ENCODE measurements around the gene ZNF454. TPM values are rescaled to one million over a fixed set of nuclear protein-coding genes. Genes with fewer than 3 reads are reported as not detected.

Gene ZNF454
- total and polyA plus RNA-seq, 4 donors = 0.85 to 5.6 (median 2.2) TPM

GRCh38 chr5:178992291-178992895 is 51.4 kb downstream of the ZNF454 start:
- TF ChIP-seq CTCF (IDR thresholded peaks at IDR 0.05; ENCODE audit: control extremely low read depth, extremely low read depth) = no peak
- H3K4me1 ChIP-seq (ENCODE audit: control insufficient read depth in 5 of 5, insufficient read depth in 5 of 5, low read length in 5 of 5) = peaks cover 0 to 5% (median 0%) of the 10 kb centered on the region in 5 donors
- ATAC-seq (ENCODE audit: insufficient read depth, low FRiP score) (no peak), DNase-seq (no peak)
- peaks cover 0 to 48% (median 5%) of the 10 kb centered on the region in 4 donors for H3K9me3 ChIP-seq (ENCODE audit: control insufficient read depth in 4 of 4, insufficient read depth in 3 of 4, low read length in 3 of 4)
- H3K36me3 ChIP-seq (ENCODE audit: control insufficient read depth in 4 of 4, insufficient read depth in 4 of 4, low read length in 4 of 4) = peaks cover 0 to 4% (median 0%) of the 10 kb centered on the region in 4 donors
- no peak overlapping the region for H3K9ac ChIP-seq (ENCODE audit: insufficient read depth in 1 of 2, low read length in 2 of 2)
- no peak overlapping the region for H3K4me3 ChIP-seq
- peaks cover 17 to 34% (median 19%) of the 10 kb centered on the region in 3 donors for H3K27me3 ChIP-seq (ENCODE audit: control insufficient read depth in 3 of 3, insufficient read depth in 3 of 3, low read length in 2 of 3)
- no peak overlapping the region for H3K27ac ChIP-seq (ENCODE audit: low read depth in 1 of 2, low read length in 1 of 2)
- 66 to 77% methylated on average over 9 of the region's 9 CpGs for WGBS, 2 donors

GRCh38 chr5:178993236-178993765 is 52.3 kb downstream of the ZNF454 start:
- ATAC-seq (ENCODE audit: insufficient read depth, low FRiP score) (no peak), DNase-seq (no peak)
- WGBS, 2 donors = 23 to 47% methylated on average over 20 of the region's 20 CpGs
- TF ChIP-seq CTCF (IDR thresholded peaks at IDR 0.05; ENCODE audit: control extremely low read depth, extremely low read depth) = no peak
- peaks cover 17 to 38% (median 22%) of the 10 kb centered on the region in 3 donors for H3K27me3 ChIP-seq (ENCODE audit: control insufficient read depth in 3 of 3, insufficient read depth in 3 of 3, low read length in 2 of 3)
- H3K9me3 ChIP-seq (ENCODE audit: control insufficient read depth in 4 of 4, insufficient read depth in 3 of 4, low read length in 3 of 4) = peaks cover 0 to 46% (median 5%) of the 10 kb centered on the region in 4 donors
- H3K27ac ChIP-seq (ENCODE audit: low read depth in 1 of 2, low read length in 1 of 2) = no peak overlapping the region
- peaks cover 0 to 5% (median 0%) of the 10 kb centered on the region in 5 donors for H3K4me1 ChIP-seq (ENCODE audit: control insufficient read depth in 5 of 5, insufficient read depth in 5 of 5, low read length in 5 of 5)
- H3K36me3 ChIP-seq (ENCODE audit: control insufficient read depth in 4 of 4, insufficient read depth in 4 of 4, low read length in 4 of 4) = peaks cover 0 to 4% (median 0%) of the 10 kb centered on the region in 4 donors
- H3K9ac ChIP-seq (ENCODE audit: insufficient read depth in 1 of 2, low read length in 2 of 2) = no peak overlapping the region
- no peak overlapping the region for H3K4me3 ChIP-seq

- 21 to 25% methylated on average over 50 to 53 of the region's 53 CpGs for WGBS, 2 donors
- peaks cover 0 to 45% (median 5%) of the 10 kb centered on the region in 4 donors for H3K9me3 ChIP-seq (ENCODE audit: control insufficient read depth in 4 of 4, insufficient read depth in 3 of 4, low read length in 3 of 4)
- H3K9ac ChIP-seq (ENCODE audit: insufficient read depth in 1 of 2, low read length in 2 of 2) = no peak overlapping the region
- DNase-seq (no peak), ATAC-seq (ENCODE audit: insufficient read depth, low FRiP score) (no peak)
- H3K4me1 ChIP-seq (ENCODE audit: control insufficient read depth in 5 of 5, insufficient read depth in 5 of 5, low read length in 5 of 5) = peaks cover 0 to 5% (median 0%) of the 10 kb centered on the region in 5 donors
- no peak overlapping the region for H3K27ac ChIP-seq (ENCODE audit: low read depth in 1 of 2, low read length in 1 of 2)
- H3K27me3 ChIP-seq (ENCODE audit: control insufficient read depth in 3 of 3, insufficient read depth in 3 of 3, low read length in 2 of 3) = peaks cover 17 to 38% (median 22%) of the 10 kb centered on the region in 3 donors
- TF ChIP-seq CTCF (IDR thresholded peaks at IDR 0.05; ENCODE audit: control extremely low read depth, extremely low read depth) = no peak
- peaks cover 0 to 4% (median 0%) of the 10 kb centered on the region in 4 donors for H3K36me3 ChIP-seq (ENCODE audit: control insufficient read depth in 4 of 4, insufficient read depth in 4 of 4, low read length in 4 of 4)
- no peak overlapping the region for H3K4me3 ChIP-seq
Measured at GRCh38 chr5:178993955-178994579, 53.1 kb downstream of the ZNF454 start.
